KG1 (cell line): ENCODE results near the gene GOLM1.
"Not testable (repeated sequence)": the region's sequence is repeated elsewhere in the genome, so short reads cannot be mapped to it uniquely, and the experiment has no call there.

Source experiments
- DNase-seq: peaks from one replicate; lab custom pipeline; 2025; lab: John Stamatoyannopoulos, UW

The GOLM1 gene

GRCh38 chr9:86082870-86083269 is 16.5 kb downstream of the GOLM1 start:
- no peak for DNase-seq

- DNase-seq = no peak
These were observed 19.4 kb downstream of the GOLM1 start for GRCh38 chr9:86079865-86080469.

GRCh38 chr9:86079421-86079831 is 19.9 kb downstream of the GOLM1 start:
- no peak for DNase-seq

GRCh38 chr9:86078731-86079130 is 20.6 kb downstream of the GOLM1 start:
- no peak for DNase-seq

GRCh38 chr9:86077276-86077675 is 22.1 kb downstream of the GOLM1 start:
- DNase-seq = no peak

- no peak for DNase-seq
These were observed 23.9 kb downstream of the GOLM1 start for GRCh38 chr9:86075132-86076109.

- DNase-seq = no peak
These were observed 25.5 kb downstream of the GOLM1 start for GRCh38 chr9:86073839-86074238.

GRCh38 chr9:86072394-86072877 is 26.9 kb downstream of the GOLM1 start:
- DNase-seq = no peak

GRCh38 chr9:86069206-86069869 is 30.0 kb downstream of the GOLM1 start:
- no peak for DNase-seq

- no peak for DNase-seq
These were observed 35.1 kb downstream of the GOLM1 start for GRCh38 chr9:86064220-86064619.

- no peak for DNase-seq
These were observed 36.3 kb downstream of the GOLM1 start for GRCh38 chr9:86062845-86063693.

GRCh38 chr9:86061972-86062739 is 37.2 kb downstream of the GOLM1 start:
- DNase-seq = no peak

GRCh38 chr9:86057491-86057890 is 41.9 kb downstream of the GOLM1 start:
- no peak for DNase-seq

GRCh38 chr9:86054695-86055094 is 44.7 kb downstream of the GOLM1 start:
- no peak for DNase-seq

- DNase-seq = no peak
These were observed 46.5 kb downstream of the GOLM1 start for GRCh38 chr9:86052556-86053468.

GRCh38 chr9:86048018-86048742 is 51.2 kb downstream of the GOLM1 start:
- not testable (repeated sequence) for DNase-seq

GRCh38 chr9:86047361-86047760 is 52.0 kb downstream of the GOLM1 start:
- DNase-seq = no peak

GRCh38 chr9:86046930-86047341 is 52.4 kb downstream of the GOLM1 start:
- DNase-seq = no peak

- no peak for DNase-seq
These were observed 53.2 kb downstream of the GOLM1 start for GRCh38 chr9:86046071-86046636.
